ENCODE measurements around the gene MAP3K4.

Gene MAP3K4

DNA sequence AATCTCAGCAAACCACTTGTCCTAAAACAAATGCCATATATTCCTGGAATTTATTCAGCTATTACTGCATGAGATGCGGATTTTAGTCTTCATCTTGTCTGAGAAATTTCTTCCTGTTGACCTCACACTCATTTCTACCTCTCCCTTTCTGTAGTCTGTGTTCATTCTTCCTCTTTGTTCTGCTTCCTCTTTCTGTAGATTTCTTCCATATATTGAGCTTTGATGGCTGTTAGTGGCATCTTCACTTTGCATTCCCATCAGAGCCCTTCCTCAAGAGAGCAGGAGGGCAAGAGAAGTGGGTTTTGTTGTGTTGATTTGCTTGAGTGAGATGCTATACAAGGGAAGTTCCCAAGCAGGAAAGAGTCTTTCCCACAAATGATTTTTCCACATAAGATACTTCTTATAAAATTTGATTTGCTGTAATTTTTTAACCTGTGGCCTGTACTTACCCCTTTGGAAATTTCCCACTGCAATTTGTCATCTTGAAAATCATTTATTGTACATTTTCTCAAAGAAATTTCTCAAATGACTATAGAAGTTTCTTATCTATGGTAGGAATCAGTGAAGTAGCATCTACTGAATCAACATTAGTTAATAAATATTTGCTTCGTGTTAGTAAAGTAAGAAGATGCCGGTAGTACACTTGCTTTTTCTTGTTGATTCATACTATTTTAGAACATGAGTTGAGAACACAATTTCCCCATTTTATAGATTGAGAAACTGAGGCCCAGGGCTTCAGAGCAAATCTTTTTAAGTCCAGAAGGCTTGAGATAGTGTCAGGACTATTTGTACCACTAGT is 43.8 kb downstream of the MAP3K4 start:
- DNase-seq (ENCODE audit: low read depth in 4 of 4, low spot score in 1 of 4): no peak

- no peak for DNase-seq (ENCODE audit: low read depth in 4 of 4, low spot score in 1 of 4)
Observed at GRCh38 chr6:161035981-161036263, 44.4 kb downstream of the MAP3K4 start.

- no peak for DNase-seq (ENCODE audit: low read depth in 4 of 4, low spot score in 1 of 4)
Observed at GRCh38 chr6:161037873-161038228, 46.3 kb downstream of the MAP3K4 start.

- no peak for DNase-seq (ENCODE audit: low read depth in 4 of 4, low spot score in 1 of 4)
Observed at GRCh38 chr6:161038229-161039031, 46.9 kb downstream of the MAP3K4 start.

DNA sequence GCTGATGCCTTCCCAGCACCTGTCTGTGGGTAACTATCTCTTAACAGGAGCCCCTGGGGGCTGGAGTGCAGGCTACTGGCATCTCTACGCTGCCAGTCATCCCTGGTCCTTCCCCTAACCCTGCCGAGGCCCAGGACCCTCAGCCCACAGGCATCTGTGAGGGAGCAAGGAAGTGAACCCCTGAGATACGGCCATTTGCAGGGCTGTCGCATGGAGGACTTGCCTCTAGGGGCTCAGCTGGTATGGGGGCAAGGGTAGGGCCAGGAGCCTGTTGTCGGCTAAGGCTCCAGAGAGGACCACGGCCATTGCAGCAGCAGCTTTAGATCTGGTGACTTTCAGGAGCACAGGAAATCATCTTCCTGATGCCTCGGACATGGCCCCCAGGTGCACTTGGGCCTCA is 49.7 kb downstream of the MAP3K4 start:
- DNase-seq (ENCODE audit: low read depth in 4 of 4, low spot score in 1 of 4): no peak

- no peak for DNase-seq (ENCODE audit: low read depth in 4 of 4, low spot score in 1 of 4)
Observed at GRCh38 chr6:161044335-161044734, 52.8 kb downstream of the MAP3K4 start.

DNA sequence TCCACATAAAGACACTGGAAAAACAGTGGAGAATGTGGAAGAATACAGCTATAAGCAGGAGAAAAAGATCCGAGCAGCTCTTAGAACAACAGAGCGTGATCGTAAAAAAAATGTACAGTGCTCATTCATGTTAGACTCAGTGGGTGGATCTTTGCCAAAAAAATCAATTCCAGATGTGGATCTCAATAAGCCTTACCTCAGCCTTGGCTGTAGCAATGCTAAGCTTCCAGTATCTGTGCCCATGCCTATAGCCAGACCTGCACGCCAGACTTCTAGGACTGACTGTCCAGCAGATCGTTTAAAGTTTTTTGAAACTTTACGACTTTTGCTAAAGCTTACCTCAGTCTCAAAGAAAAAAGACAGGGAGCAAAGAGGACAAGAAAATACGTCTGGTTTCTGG is 57.1 kb downstream of the MAP3K4 start:
- no peak for DNase-seq (ENCODE audit: low read depth in 4 of 4, low spot score in 1 of 4)

- DNase-seq (ENCODE audit: low read depth in 4 of 4, low spot score in 1 of 4): no peak
Observed at GRCh38 chr6:161050134-161050765, 58.7 kb downstream of the MAP3K4 start.

DNA sequence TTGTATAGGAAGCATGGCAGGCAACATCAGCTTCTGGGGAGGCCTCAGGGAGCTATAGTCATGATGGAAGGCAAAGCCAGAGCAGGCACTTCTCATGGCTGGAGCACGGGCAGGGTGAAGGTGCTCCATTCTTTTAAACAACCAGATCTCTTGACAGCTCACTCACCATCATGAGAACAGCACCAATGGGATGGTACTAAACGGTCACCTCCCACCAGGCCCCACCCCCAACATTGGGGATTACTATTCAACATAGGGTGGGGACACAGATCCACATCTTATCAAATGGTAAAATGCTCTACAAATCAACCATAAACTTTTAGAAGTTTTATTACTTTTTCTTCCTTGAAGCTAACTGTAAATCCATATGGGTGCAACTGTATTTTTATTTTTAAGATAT is 61.5 kb downstream of the MAP3K4 start:
- no peak for DNase-seq (ENCODE audit: low read depth in 4 of 4, low spot score in 1 of 4)

DNA sequence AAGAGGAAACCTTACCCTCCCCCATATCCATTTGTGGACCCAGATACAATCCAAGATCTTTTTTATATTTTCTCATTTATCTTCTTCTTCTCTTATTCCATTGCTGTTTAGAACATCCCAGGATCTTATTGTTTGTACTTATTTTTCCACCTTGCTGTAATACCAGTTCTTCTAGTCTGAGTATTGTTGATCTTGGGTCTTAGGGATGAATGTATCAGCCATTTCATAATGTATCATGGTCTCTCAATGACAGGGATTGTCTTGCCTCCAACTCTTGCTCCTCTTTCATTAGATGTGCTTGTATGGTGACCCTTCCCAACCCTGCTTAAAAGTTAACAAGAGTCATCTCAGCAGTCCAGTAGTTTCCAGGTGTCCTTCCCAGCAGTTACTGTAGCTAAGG is 63.3 kb downstream of the MAP3K4 start:
- no peak for DNase-seq (ENCODE audit: low read depth in 4 of 4, low spot score in 1 of 4)

- DNase-seq (ENCODE audit: low read depth in 4 of 4, low spot score in 1 of 4): no peak
Observed at GRCh38 chr6:161056451-161056850, 64.9 kb downstream of the MAP3K4 start.

DNA sequence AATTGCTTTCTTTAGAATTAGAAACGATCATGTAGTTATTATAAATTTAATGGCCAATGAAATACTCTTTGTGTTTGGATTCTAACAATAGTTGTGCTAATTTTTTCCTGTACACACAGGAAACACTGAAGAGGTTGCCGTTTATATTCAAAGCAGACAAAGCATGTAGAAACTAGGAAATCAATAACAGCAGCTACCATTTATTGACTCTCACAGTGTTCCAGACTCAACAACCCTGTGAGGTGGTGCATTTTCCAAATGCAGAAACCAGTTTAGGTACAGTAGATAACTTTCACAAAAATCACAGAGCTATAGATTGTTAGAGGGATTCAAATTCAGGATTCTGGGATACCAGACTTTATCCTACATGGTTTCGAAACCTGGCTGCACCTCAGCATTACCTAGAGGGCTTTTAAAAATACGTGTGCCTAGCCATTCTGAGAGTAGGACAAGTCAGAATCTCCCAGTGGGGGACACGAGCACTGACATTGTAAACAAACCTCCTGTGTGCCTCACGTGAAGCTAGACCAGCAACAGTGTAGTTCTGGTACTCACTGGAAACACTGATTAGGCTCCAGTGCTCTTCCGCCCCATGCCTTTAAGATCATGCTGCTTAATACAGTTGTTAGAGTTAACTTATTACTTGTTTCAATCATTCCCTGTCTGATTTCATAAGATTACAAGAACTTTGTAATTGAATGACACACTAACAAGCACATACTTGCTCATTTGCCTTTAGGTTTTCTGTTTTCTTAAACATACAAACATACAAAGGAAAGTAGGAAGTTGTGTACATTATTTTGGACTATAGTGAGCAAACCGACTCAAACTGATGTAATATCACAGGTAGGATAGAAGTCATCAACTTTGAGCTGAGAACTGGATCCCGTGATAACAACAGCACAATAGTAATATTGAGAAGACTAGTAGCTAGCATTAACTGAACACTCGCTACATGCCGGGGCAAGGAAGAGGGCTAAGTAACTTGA is 65.8 kb downstream of the MAP3K4 start:
- no peak for DNase-seq (ENCODE audit: low read depth in 4 of 4, low spot score in 1 of 4)

DNA sequence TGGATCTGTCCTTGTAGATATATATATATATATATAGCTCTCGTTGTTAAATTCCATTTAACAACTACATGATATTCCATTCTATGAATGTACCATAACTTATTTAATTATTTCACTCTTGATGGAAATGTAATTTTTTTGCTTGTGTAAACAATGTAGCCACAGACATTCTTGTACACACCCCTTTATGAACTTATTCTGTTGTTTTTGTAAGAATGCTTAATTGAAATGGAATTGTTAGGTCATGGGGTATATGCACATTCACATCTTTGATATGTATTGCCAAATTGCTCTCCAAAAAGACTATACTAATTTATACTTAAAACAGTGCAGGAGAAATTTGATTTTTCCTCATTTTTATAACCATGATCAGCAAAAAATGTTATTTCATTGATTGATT is 67.2 kb downstream of the MAP3K4 start:
- DNase-seq (ENCODE audit: low read depth in 4 of 4, low spot score in 1 of 4): no peak

DNA sequence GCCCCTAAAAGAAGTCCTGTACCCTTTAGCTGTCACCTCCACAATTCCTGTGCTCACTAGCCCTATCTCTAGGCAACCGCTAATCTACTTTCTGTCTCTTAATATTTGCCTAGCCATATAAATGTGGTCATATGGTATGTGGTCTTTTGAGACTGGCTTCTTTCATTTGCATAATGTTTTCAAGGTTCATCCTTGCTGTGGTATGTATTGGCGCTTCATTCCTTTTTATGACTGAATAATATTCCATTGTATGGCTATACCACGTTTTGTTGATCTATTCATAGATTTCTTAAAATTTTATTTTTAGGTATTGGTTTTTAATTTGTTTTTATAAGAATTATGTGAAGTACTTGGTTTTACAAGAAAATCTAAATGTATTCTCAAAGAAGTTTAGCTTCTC is 70.0 kb downstream of the MAP3K4 start:
- DNase-seq (ENCODE audit: low read depth in 4 of 4, low spot score in 1 of 4): no peak

GRCh38 chr6:161064915-161065314 is 73.3 kb downstream of the MAP3K4 start:
- no peak for DNase-seq (ENCODE audit: low read depth in 4 of 4, low spot score in 1 of 4)

DNA sequence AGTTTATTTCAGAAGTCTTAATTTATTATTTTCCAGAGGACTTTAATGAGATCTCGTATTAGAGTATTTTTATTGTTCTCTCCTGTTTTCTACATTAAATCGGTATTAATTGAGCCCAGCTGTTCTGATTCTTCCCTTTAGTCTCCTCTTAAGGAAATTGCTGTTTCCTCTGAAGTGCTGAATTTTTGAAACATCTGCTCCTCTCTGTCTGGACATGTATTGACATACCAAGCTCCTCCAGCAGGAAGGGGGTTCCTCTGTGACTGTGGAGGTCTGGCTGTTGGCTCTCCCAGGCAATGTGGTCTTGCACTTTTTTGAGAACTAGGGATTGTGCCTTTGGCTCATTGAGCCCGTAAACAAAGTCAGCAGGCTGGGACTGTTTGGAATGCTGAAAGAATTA is 74.9 kb downstream of the MAP3K4 start:
- DNase-seq (ENCODE audit: low read depth in 4 of 4, low spot score in 1 of 4): no peak

DNA sequence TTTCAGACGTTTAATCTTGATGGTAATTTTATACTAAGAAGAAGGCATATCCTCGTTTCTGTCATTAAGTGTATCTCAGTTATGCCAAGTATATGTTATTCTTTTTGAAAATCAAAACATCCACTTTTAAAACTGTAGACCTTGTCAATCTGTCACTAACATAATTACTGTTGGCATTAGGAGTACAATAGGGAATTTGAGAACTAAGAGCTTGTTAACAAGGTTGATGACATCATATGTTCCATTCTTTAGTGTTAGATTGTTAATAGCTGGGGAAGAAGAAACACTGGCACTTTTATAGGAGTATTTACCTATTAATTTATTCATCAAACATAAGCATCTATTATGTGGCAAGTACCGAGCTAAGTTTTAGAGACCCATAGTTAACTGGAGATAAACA is 76.2 kb downstream of the MAP3K4 start:
- no peak for DNase-seq (ENCODE audit: low read depth in 4 of 4, low spot score in 1 of 4)

DNA sequence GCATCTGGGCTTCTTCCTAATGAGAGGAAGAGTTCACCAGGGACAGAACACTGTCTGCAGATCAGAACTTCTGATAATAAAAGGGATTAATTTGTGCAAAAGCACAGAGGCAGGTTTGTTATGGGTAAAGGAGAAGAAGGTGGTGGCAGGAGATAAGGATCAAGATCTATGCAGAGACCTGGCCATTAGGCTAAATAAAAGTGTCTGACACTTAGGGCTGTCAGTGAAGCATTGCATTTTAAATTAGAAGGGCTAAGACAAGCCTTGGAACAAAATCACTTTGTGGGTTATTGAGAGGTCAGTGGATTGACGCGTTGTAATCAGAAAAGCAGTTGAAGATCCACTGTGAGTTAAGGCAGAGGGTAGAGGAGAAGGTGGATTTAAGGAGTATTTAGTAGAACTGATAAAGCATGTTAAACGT is 76.8 kb downstream of the MAP3K4 start:
- no peak for DNase-seq (ENCODE audit: low read depth in 4 of 4, low spot score in 1 of 4)

- no peak for DNase-seq (ENCODE audit: low read depth in 4 of 4, low spot score in 1 of 4)
Observed at GRCh38 chr6:161073930-161074329, 82.4 kb downstream of the MAP3K4 start.

- DNase-seq (ENCODE audit: low read depth in 4 of 4, low spot score in 1 of 4): no peak
Observed at GRCh38 chr6:161074496-161075121, 83.0 kb downstream of the MAP3K4 start.

DNA sequence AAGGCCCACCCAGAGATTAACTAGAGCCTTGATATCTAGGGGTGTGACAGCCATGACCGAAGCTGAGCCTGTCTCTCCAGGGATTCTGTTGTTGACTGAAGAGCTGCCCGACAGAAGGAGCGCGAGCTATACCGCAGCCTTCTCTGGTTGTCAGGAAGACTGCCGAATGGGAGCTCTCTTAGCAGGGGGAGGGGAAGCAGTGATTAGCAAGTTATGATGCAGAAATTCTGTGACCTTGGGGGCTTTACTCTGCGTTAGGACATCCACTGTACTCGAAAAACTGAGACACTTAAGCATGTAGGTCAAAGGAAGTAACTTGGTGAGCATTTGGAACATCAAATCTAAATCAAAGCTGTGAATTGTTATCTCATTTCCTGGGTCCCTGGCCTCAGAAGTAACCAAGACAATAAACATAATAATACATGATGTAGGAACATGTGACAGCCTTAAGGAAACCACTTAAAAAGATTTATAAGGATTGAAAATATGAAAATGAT is 84.7 kb downstream of the MAP3K4 start:
- DNase-seq (ENCODE audit: low read depth in 4 of 4, low spot score in 1 of 4): no peak

Measured in stimulated activated CD4-positive, alpha-beta T cell treated with anti-CD3 and anti-CD28 coated beads, Interleukin-1b, Interleukin-23, amount 100 ng/mL, for 24 hours (primary cell).